Mesenchymal stem cell (in vitro differentiated cells and primary cell): ENCODE measurements around the gene NTRK3.

Source experiments
- DNase-seq: peaks from one replicate; pipeline ENCODE4 v3.0.0-alpha.2; 2013
- H2AFZ ChIP-seq: one replicate; pipeline ENCODE4 v1.6.1; 2013; ENCODE audit warnings: low read depth, mild to moderate bottlenecking, control low read depth, inconsistent platforms, low read length, moderate library complexity
- H2AK5ac ChIP-seq: 2 replicates; pipeline ENCODE4 v1.6.1; 2013; ENCODE audit warnings: low read length, moderate library complexity, mild to moderate bottlenecking, inconsistent platforms; ENCODE audit not compliant: severe bottlenecking
- H2BK120ac ChIP-seq: one replicate; pipeline ENCODE4 v1.6.1; 2013; ENCODE audit warnings: low read depth, mild to moderate bottlenecking, inconsistent platforms, low read length, moderate library complexity
- H2BK12ac ChIP-seq, 2 experiments: one replicate each; pipeline ENCODE4 v1.6.1; 2013; ENCODE audit warnings: inconsistent platforms in 2 of 2, low read length in 2 of 2, mild to moderate bottlenecking in 2 of 2, moderate library complexity in 2 of 2, control low read depth in 1 of 2
- H2BK15ac ChIP-seq: one replicate; pipeline ENCODE4 v1.6.1; 2013; ENCODE audit warnings: mild to moderate bottlenecking, low read depth, inconsistent platforms; ENCODE audit not compliant: poor library complexity, severe bottlenecking
- H2BK5ac ChIP-seq: 2 replicates; pipeline ENCODE4 v1.6.1; 2013; ENCODE audit warnings: low read depth, mild to moderate bottlenecking, low read length, control low read depth, inconsistent platforms; ENCODE audit not compliant: poor library complexity, severe bottlenecking
- H3K14ac ChIP-seq, 2 experiments: one replicate each; pipeline ENCODE4 v1.6.1; 2013; ENCODE audit warnings: inconsistent platforms in 2 of 2, low read length in 2 of 2, control low read depth in 1 of 2, mild to moderate bottlenecking in 1 of 2, moderate library complexity in 1 of 2
- H3K18ac ChIP-seq, 2 experiments: one replicate each; pipeline ENCODE4 v1.6.1; 2013; ENCODE audit warnings: inconsistent platforms in 2 of 2, low read length in 2 of 2, control low read depth in 1 of 2, low read depth in 1 of 2, mild to moderate bottlenecking in 1 of 2
- H3K23ac ChIP-seq, 2 experiments: one replicate each; pipeline ENCODE4 v1.6.1; 2013; ENCODE audit warnings: inconsistent platforms in 2 of 2, low read length in 2 of 2, mild to moderate bottlenecking in 2 of 2, moderate library complexity in 2 of 2, control low read depth in 1 of 2
- H3K27ac ChIP-seq: 2 replicates; pipeline ENCODE4 v1.5.1; 2013; ENCODE audit warnings: mild to moderate bottlenecking, moderate library complexity, low read length, control low read depth, inconsistent platforms; ENCODE audit not compliant: poor library complexity, severe bottlenecking
- H3K27me3 ChIP-seq, 2 experiments: 2 replicates each; pipeline versions ENCODE4 v1.6.1 to v1.7.0; 2013; ENCODE audit warnings: low read length in 2 of 2, mild to moderate bottlenecking in 2 of 2, moderate library complexity in 2 of 2, control low read depth in 1 of 2, inconsistent platforms in 1 of 2; ENCODE audit not compliant: control insufficient read depth in 1 of 2, insufficient read depth in 1 of 2
- H3K36me3 ChIP-seq, 2 experiments: 2 replicates each; pipeline versions ENCODE4 v1.6.1 to v1.7.0; 2013; ENCODE audit warnings: low read length in 2 of 2, control low read depth in 1 of 2, inconsistent platforms in 1 of 2, low read depth in 1 of 2, mild to moderate bottlenecking in 1 of 2; ENCODE audit not compliant: insufficient read depth in 2 of 2, control insufficient read depth in 1 of 2
- H3K4ac ChIP-seq, 2 experiments: one replicate each; pipeline ENCODE4 v1.6.1; 2013; ENCODE audit warnings: inconsistent platforms in 2 of 2, low read length in 2 of 2, mild to moderate bottlenecking in 2 of 2, moderate library complexity in 2 of 2, control low read depth in 1 of 2, low read depth in 1 of 2
- H3K4me1 ChIP-seq: 2 replicates; pipeline ENCODE4 v1.6.1; 2013; ENCODE audit warnings: low read depth, low read length, control low read depth; ENCODE audit not compliant: control insufficient read depth, insufficient read depth
- H3K4me2 ChIP-seq: 2 replicates; pipeline ENCODE4 v1.6.1; 2013; ENCODE audit warnings: low read length, mild to moderate bottlenecking, inconsistent platforms; ENCODE audit not compliant: poor library complexity, severe bottlenecking
- H3K4me3 ChIP-seq, 2 experiments: 2 replicates each; pipeline versions ENCODE4 v1.5.1 to v1.7.0; 2013; ENCODE audit warnings: low read length in 2 of 2, mild to moderate bottlenecking in 2 of 2, control low read depth in 1 of 2, low read depth in 1 of 2; ENCODE audit not compliant: insufficient read depth in 1 of 2
- H3K79me1 ChIP-seq: replicated peaks from 2 replicates; pipeline ENCODE4 v1.6.1; 2013; ENCODE audit warnings: mild to moderate bottlenecking, control low read depth, low read length, inconsistent platforms; ENCODE audit not compliant: poor library complexity, severe bottlenecking
- H3K9ac ChIP-seq: 2 replicates; pipeline ENCODE4 v1.7.0; 2013; ENCODE audit warnings: mild to moderate bottlenecking, low read length, moderate library complexity
- H3K9me3 ChIP-seq: 2 replicates; pipeline ENCODE4 v1.7.0; 2013; ENCODE audit warnings: mild to moderate bottlenecking, low read length; ENCODE audit not compliant: control insufficient read depth
- H4K8ac ChIP-seq: one replicate; pipeline ENCODE4 v1.6.1; 2013; ENCODE audit warnings: inconsistent platforms, mild to moderate bottlenecking, low read length, moderate library complexity
- H4K91ac ChIP-seq: one replicate; pipeline ENCODE4 v1.6.1; 2013; ENCODE audit warnings: mild to moderate bottlenecking, low read length, inconsistent platforms
- WGBS: methylation state at CpG from one replicate; pipeline ENCODE4 v1.1.7; 2013; ENCODE audit warnings: mixed read lengths; 5-methylcytosine and 5-hydroxymethylcytosine counted together

Gene NTRK3

GRCh38 chr15:87940768-87941167 lies 315.8 kb downstream of the NTRK3 start:
- no peak overlapping the region for H4K8ac ChIP-seq
- no peaks in the 10 kb centered on the region for H3K79me1 ChIP-seq
- no peak overlapping the region for H3K14ac ChIP-seq
- no peak overlapping the region for H3K9ac ChIP-seq
- no peak overlapping the region for H3K27ac ChIP-seq
- H2BK120ac ChIP-seq, result no peak overlapping the region
- H2AK5ac ChIP-seq, result no peak overlapping the region
- H2BK5ac ChIP-seq, result no peak overlapping the region
- no peaks in the 10 kb centered on the region for H3K4me1 ChIP-seq
- H3K4me3 ChIP-seq, result no peak overlapping the region
- no peak overlapping the region for H3K4ac ChIP-seq
- no peak overlapping the region for H3K18ac ChIP-seq
- H3K9me3 ChIP-seq, result no peaks in the 10 kb centered on the region
- H4K91ac ChIP-seq, result no peak overlapping the region
- DNase-seq, result no peak
- peaks cover 0 to 49% of the 10 kb centered on the region in 2 experiments for H3K27me3 ChIP-seq
- 80% methylated on average over 1 of the region's 2 CpGs for WGBS
- no peak overlapping the region for H2BK12ac ChIP-seq
- no peaks in the 10 kb centered on the region for H3K36me3 ChIP-seq
- H3K23ac ChIP-seq, result no peak overlapping the region
- H2BK15ac ChIP-seq, result no peak overlapping the region
- H2AFZ ChIP-seq, result no peak overlapping the region
- no peak overlapping the region for H3K4me2 ChIP-seq

GRCh38 chr15:87939848-87940457 lies 316.6 kb downstream of the NTRK3 start:
- Histone ChIP-seq H3K9ac (no peak overlapping the region), H2BK5ac (no peak overlapping the region), H3K4me3 (no peak overlapping the region), H3K14ac (no peak overlapping the region), H2AK5ac (no peak overlapping the region), H4K8ac (no peak overlapping the region), H3K23ac (no peak overlapping the region), H3K4ac (no peak overlapping the region), H2BK120ac (no peak overlapping the region), H3K9me3 (no peaks in the 10 kb centered on the region), H2BK12ac (no peak overlapping the region), H3K27me3 (peaks cover 0 to 49% of the 10 kb centered on the region in 2 experiments), H3K79me1 (no peaks in the 10 kb centered on the region), H3K4me1 (no peaks in the 10 kb centered on the region), H3K4me2 (no peak overlapping the region), H4K91ac (no peak overlapping the region), H2BK15ac (no peak overlapping the region), H2AFZ (no peak overlapping the region), H3K27ac (no peak overlapping the region), H3K18ac (no peak overlapping the region), H3K36me3 (no peaks in the 10 kb centered on the region)
- WGBS, result 11% methylated on average over 2 of the region's 2 CpGs
- DNase-seq, result no peak

- Histone ChIP-seq H3K4me3 (no peak overlapping the region), H3K4me2 (no peak overlapping the region), H3K14ac (no peak overlapping the region), H4K91ac (no peak overlapping the region), H2AFZ (no peak overlapping the region), H2BK12ac (no peak overlapping the region), H2AK5ac (no peak overlapping the region), H3K27me3 (peaks cover 0 to 32% of the 10 kb centered on the region in 2 experiments), H3K9me3 (no peaks in the 10 kb centered on the region), H2BK120ac (no peak overlapping the region), H4K8ac (no peak overlapping the region), H3K9ac (no peak overlapping the region), H3K79me1 (no peaks in the 10 kb centered on the region), H3K18ac (no peak overlapping the region), H3K23ac (no peak overlapping the region), H2BK15ac (no peak overlapping the region), H3K27ac (no peak overlapping the region), H2BK5ac (no peak overlapping the region), H3K4ac (no peak overlapping the region), H3K4me1 (no peaks in the 10 kb centered on the region), H3K36me3 (no peaks in the 10 kb centered on the region)
- WGBS, result no CpG with 5 or more reads among the region's 1 CpG
- DNase-seq, result no peak
Observed at GRCh38 chr15:87938031-87938430, 318.5 kb downstream of the NTRK3 start.

GRCh38 chr15:87935583-87935982 lies 321.0 kb downstream of the NTRK3 start:
- H2BK120ac ChIP-seq, result no peak overlapping the region

More at GRCh38 chr15:87935583-87935982, 321.0 kb downstream of the NTRK3 start:
- Histone ChIP-seq H3K9ac (no peak overlapping the region), H3K4me3 (no peak overlapping the region), H2BK15ac (no peak overlapping the region), H4K91ac (no peak overlapping the region), H4K8ac (no peak overlapping the region), H2AFZ (no peak overlapping the region), H3K14ac (no peak overlapping the region), H3K18ac (no peak overlapping the region), H3K36me3 (no peaks in the 10 kb centered on the region), H3K27me3 (peaks cover 0 to 14% of the 10 kb centered on the region in 2 experiments), H2AK5ac (no peak overlapping the region), H2BK12ac (no peak overlapping the region), H3K79me1 (no peaks in the 10 kb centered on the region), H2BK5ac (no peak overlapping the region), H3K27ac (no peak overlapping the region), H3K4me1 (no peaks in the 10 kb centered on the region), H3K9me3 (no peaks in the 10 kb centered on the region), H3K23ac (no peak overlapping the region), H3K4me2 (no peak overlapping the region), H3K4ac (no peak overlapping the region)
- WGBS, result 38% methylated on average over 2 of the region's 2 CpGs
- DNase-seq, result no peak
